MG63 (cell line): ENCODE results near the gene TMEM95. TPM values are rescaled to one million over a fixed set of nuclear protein-coding genes. Genes with fewer than 3 reads are reported as not detected.
A peak's percentile ranks its signal among the peaks of the same experiment; 100 is the strongest.
"Not testable (repeated sequence)": the region's sequence is repeated elsewhere in the genome, so short reads cannot be mapped to it uniquely, and the experiment has no call there.

Source experiments
- DNase-seq: peaks from one replicate; pipeline ENCODE4 v3.0.0-alpha.2; 2020
- H3K27me3 ChIP-seq: fragments of 250-450 bp; sonication (Bioruptor Pico); 2 replicates; pipeline ENCODE4 v1.5.1; 2020; ENCODE audit warnings: mild to moderate bottlenecking, moderate library complexity
- H3K36me3 ChIP-seq: fragments of 250-450 bp; sonication (Bioruptor Pico); 2 replicates; pipeline ENCODE4 v1.5.1; 2020; ENCODE audit warnings: mild to moderate bottlenecking, moderate library complexity
- H3K4me3 ChIP-seq: fragments of 250-450 bp; sonication (Bioruptor Pico); 2 replicates; pipeline ENCODE4 v1.5.1; 2020; ENCODE audit warnings: mild to moderate bottlenecking, moderate library complexity
- H3K9me3 ChIP-seq: fragments of 250-450 bp; sonication (Bioruptor Pico); 2 replicates; pipeline ENCODE4 v1.5.1; 2020; ENCODE audit warnings: mild to moderate bottlenecking, moderate library complexity
- total RNA-seq: library from RNA; depleted of rRNA; stranded (reverse); fragments of >200 nt; shearing (Covaris generic); gene quantifications from 2 replicates; pipeline ENCODE4 v1.2.3, GENCODE V29; 2014; ENCODE audit warnings: low replicate concordance

Gene TMEM95
- total RNA-seq, 1 experiment from 2014 or later = not detected

DNA sequence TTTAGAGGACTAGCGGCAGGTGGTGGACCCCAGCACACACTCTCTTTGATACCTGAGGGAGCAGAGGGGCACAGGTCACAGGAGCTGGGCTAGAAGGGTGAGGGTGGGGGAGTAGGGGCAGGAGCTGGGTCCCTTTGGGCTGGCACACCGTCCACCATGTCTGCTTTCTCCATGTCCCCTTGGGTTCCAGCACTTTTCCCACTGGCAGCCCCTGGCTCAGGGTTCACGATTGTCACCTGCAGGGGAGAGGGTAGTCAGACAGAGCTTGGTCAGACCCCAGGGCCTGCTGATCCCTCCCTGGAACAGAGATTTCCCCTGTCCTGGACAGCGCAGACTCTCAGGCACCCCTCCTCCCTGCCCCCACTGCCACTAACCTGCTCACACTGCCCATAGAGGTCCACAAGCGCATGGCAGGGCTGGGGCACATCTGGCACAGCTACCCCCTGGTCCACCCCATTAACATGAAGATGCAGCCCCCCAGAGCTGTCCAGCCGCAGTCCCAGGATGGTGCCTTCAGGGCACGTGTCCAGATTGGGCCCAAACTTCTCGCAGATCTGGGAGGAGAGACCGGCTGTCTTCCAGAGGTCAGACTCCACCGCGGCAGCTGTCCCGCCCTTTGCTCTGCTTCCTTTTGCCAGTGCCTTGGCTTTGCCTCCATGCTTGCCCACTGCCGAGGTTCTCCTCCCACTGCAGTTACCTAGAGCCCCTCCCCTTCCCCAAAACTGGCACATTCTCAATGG is 36.7 kb upstream of the TMEM95 start:
- Histone ChIP-seq H3K36me3 (peaks cover 6% of the 10 kb centered on the region), H3K9me3 (no peaks in the 10 kb centered on the region), H3K27me3 (no peaks in the 10 kb centered on the region), H3K4me3 (no peak overlapping the region)
- no peak for DNase-seq

DNA sequence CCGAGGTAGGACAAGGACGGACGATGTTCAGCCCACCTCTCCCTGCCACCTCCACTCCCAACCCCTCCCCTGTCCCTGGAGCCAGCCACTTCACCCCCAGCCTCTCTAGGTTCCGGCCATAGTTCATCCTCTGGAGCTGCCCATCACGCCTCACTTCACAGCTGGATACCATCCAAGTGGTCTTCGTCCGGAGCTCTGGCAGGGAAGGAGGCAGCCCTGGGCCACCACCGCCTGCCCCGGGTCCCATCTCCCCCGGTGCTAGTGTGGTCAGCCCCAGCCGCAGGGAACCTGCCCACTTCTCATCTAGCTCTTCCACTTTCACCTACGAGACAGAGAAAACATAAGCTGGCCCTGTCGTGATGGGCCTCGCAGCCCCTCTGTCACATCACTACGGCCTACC is 33.5 kb upstream of the TMEM95 start:
- H3K27me3 ChIP-seq = no peaks in the 10 kb centered on the region
- peaks cover 2% of the 10 kb centered on the region for H3K36me3 ChIP-seq
- H3K4me3 ChIP-seq = no peak overlapping the region
- no peak for DNase-seq
- H3K9me3 ChIP-seq = no peaks in the 10 kb centered on the region

DNA sequence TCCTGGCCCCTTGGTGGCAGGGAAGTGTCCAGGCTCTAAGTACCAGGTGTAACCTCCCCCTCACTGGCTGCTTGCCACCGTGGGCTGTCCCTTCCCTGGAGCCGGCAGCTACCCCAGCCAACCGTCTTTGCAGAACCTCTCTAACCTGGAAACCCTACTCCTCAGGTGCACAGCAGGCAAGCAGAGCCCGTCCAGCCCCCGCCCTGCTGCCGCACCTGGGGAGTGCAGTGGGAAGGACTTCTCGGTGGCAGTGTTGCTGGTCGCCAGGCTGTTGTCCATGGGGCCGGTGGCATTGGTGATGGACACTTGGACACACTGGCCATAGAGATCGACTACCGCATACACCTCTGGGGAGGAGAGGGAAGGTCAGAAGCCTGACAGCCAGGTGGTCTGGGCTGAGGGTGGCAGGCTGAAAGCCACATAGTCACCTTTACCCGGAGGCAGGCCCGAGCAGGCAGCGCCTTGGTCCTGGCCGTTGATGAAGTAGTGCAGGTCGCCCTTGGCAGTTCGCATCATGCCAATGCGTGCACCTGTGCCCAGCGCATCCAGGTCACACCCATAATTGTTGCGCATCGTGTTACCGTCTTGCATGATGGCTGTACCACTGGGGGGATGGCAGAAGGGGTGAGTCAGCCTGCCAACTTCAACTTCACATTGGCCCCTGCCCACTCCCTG is 32.3 kb upstream of the TMEM95 start:
- H3K4me3 ChIP-seq = no peak overlapping the region
- no peaks in the 10 kb centered on the region for H3K9me3 ChIP-seq
- DNase-seq = no peak
- peaks cover 2% of the 10 kb centered on the region for H3K36me3 ChIP-seq
- H3K27me3 ChIP-seq = no peaks in the 10 kb centered on the region

DNA sequence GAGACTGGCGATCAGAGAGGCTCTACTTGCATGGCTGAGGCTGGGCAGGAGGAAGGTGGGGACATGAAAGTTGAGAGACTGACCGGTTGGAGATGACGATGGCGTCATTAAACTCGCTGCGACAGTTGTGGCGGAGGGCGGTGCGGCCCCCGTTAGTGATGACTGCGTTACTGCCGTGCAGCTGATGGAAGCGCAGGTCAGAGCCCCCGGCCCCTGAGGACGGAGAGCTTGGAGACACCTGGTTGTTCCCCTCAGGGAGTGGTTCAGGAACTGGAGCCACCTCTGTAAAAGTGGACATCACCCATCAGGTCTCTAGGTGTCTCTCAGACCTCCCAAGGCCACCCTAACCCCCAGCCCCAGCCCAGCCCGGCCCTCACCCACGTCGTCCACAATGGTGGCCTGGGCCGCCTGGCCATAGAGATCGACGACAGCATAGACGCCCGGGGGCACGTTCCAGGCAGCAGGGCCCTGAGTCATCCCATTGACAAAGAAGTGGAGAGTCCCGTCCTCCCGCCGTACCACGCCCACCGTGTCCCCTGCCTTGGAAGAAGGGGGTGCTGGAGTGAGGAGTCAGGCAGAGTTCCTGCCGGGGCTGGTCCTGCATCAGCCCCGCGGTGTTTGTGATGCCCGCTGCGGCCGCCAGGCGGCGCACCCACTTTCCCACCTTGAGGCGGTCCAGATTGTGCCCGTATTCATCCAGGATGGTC is 31.1 kb upstream of the TMEM95 start:
- Histone ChIP-seq H3K27me3 (no peaks in the 10 kb centered on the region), H3K36me3 (peaks cover 2% of the 10 kb centered on the region), H3K9me3 (no peaks in the 10 kb centered on the region), H3K4me3 (no peak overlapping the region)
- no peak for DNase-seq

DNA sequence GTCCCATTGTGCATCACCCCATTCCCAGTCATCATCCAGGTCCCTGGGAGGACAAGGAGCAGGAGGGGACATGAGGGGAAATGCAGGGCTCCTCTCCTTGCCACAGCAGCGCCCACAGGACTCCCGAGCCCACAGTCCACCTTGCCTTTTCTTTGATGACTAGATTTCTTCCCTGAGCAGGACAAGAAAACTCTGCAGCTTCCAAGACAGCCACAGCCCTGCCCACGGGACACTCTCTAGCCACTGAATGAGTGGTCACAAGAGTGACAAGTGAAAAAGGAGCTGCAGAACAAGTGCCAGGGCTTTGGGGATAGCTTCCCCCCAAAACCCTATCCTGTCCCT is 30.5 kb upstream of the TMEM95 start:
- Histone ChIP-seq H3K36me3 (peaks cover 2% of the 10 kb centered on the region; the same call in 1 of the 2 replicates), H3K9me3 (no peaks in the 10 kb centered on the region), H3K4me3 (no peak overlapping the region), H3K27me3 (no peaks in the 10 kb centered on the region)
- no peak for DNase-seq

DNA sequence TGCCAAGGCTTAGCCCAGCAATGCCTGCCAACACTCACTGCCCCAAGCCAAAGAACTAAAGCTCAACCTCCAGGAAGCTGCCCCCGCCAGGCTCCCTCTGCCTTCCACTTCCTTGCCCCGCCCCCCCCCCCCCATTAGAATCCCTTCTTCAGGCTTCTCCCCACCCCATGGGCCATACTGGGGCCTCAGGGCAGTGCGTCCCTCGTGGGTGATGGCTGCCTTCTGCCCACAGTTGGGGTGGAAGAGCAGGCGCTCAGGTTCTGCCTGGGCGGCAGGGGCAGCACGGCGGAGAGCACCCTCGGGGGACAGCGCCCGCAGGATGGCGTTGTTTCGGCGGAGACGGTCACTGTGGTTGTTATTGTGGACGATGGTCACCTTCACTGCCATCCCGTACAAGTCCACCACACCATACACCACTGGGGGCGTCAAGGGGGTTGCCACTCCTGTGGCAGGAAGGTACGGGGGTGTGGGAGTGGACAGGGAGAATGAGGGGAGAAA is 29.9 kb upstream of the TMEM95 start:
- no peak for DNase-seq
- Histone ChIP-seq H3K27me3 (no peaks in the 10 kb centered on the region), H3K4me3 (no peak overlapping the region), H3K9me3 (no peaks in the 10 kb centered on the region), H3K36me3 (peaks cover 2% of the 10 kb centered on the region; the same call in 1 of the 2 replicates)

DNA sequence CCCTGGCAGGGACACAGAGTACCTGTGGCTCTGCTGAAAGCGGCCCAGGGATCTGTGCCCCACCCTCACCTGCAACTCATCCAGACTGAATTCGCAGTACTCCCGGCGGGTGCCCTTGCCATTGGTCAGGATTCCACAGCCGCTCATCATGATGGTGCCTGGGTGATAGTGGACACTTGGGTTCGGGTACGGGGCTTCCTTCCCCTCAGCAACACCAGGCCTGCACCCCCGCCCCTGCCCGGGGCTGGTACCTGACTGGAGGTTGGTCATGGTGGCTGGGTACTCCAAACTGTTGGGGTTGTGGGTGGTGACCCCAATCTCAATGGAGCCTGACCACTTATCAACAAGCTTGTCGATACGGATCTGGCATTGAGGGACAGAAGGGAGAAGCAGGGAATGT is 28.8 kb upstream of the TMEM95 start:
- Histone ChIP-seq H3K36me3 (peaks cover 2% of the 10 kb centered on the region; the same call in 1 of the 2 replicates), H3K4me3 (no peak overlapping the region), H3K27me3 (no peaks in the 10 kb centered on the region), H3K9me3 (no peaks in the 10 kb centered on the region)
- no peak for DNase-seq

DNA sequence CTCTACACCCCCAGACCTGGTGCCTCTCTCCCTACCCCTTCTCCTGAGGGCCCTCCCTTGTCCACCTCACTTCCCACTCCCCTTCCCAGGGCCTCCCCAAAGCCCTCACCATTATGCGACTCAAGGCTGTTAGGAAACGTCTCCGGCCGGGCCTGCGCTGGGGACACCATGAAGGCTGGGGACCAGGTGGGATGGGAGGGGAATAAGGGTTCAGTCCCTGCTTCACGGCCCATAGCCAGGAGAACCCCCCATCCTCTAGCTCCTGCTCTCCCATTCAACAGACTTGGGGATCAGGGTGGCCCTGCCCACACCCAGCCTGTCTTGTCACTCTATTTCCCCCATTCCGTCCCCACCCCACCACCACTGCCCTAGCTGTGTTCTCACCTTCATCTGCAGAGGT is 27.9 kb upstream of the TMEM95 start:
- H3K36me3 ChIP-seq = no peaks in the 10 kb centered on the region
- H3K4me3 ChIP-seq = no peak overlapping the region
- no peak for DNase-seq
- no peaks in the 10 kb centered on the region for H3K9me3 ChIP-seq
- H3K27me3 ChIP-seq = no peaks in the 10 kb centered on the region

DNA sequence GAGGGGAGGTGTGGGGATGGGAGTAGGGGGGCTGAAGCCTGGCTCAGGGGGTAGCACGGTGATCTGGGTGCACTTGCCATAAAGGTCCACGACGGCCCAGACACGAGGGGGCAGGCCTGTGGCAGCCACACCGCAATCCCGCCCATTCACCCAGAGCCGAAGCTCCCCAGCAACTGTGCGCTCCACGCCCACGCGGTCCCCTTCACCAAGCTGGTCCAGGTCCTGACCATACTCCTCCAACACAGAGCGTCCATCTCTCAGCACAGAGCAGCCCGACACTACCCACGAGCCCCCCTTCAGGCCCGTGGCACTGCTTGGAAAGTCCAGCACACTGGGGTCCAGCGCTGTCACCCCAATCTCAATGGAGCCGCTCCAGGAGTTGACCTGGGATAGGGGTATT is 27.5 kb upstream of the TMEM95 start:
- H3K36me3 ChIP-seq = no peaks in the 10 kb centered on the region
- no peak overlapping the region for H3K4me3 ChIP-seq
- no peak for DNase-seq
- H3K27me3 ChIP-seq = no peaks in the 10 kb centered on the region
- no peaks in the 10 kb centered on the region for H3K9me3 ChIP-seq

DNA sequence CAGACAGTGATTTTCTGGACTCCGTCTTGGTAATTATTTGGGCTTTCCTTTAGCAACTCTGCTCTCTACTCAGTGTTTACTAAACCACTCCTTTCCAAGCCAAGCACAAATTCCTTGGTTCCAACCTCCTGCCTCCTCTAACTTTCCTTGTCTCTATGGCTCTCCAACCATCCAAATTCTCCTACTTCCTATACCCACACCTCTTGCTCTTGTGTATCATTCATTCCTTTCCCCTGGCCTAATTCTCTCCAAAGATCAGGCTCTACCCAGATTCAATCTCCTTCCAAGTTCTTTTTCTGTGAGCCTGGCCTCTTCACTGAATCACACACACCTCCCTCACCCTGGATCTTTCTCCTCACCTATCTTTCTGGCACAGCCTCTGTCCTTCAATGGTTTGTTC is 26.9 kb upstream of the TMEM95 start:
- Histone ChIP-seq H3K4me3 (peak overlapping the region; percentile 76), H3K27me3 (no peaks in the 10 kb centered on the region), H3K36me3 (no peaks in the 10 kb centered on the region), H3K9me3 (no peaks in the 10 kb centered on the region)
- DNase-seq = no peak

DNA sequence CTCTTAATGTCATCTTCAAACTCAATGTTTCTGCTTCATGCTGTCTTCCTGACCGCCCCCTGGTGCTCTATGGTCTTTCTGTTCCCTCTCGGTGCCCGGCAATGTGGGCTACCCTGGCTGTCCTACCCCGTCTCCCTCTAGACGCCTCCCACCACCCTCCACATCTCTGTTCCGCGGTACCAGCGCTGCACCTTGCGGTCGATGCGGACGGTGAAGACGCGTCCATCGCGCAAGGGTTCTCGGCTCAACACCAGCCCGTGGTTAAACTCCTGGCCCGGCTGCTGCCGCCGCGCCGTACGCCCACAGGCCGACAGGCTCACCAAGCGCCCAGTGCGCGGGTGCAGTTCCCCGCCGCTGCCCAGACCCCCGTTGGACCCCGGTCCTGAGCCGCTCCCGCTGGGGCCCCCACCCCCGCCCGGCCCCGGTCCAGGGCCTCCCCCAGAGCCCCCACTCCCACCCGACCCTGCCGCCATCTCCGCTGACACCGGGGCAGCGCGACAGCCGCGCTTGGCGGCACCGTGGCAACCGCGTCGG is 26.0 kb upstream of the TMEM95 start, which contains the start of gene NEURL4:
TSS of gene NEURL4 (minus strand) at position 496 of the 534 bp plus-strand sequence. CDS start at position 473, 23 bp downstream.
- Histone ChIP-seq H3K36me3 (no peaks in the 10 kb centered on the region), H3K27me3 (no peaks in the 10 kb centered on the region), H3K4me3 (peak within 1 kb of the TSS; percentile 76), H3K9me3 (no peaks in the 10 kb centered on the region)
- no peak for DNase-seq

DNA sequence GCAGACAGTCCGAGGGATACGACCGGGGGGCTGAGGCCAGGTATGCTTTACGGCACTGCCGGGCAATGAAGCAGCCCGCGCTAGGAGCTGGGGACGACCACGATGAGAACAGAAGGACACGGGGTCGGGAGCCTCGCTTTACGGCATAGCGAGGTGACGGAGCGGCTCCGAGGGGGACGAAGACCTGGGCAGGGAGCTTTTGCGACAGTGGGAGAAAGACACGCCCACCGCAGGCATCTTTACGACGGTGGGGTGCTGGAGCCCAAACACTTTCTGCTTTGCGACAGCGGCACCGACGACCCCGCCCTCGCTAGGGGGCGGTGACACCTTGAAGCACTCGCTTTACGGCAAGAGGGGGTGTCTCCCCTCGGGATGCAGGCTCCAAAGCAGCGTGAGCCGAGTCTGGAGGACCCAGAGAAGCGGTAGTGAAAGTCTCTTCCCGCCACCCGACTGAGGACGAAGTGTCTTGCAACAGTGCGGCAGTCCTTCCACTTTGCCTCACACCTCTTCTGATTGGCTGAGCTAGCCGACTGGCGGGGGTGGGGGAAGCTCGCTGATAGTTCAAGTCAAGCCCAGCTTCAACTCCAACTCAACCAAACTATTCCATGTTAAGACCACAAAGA is 25.5 kb upstream of the TMEM95 start:
- Histone ChIP-seq H3K9me3 (no peaks in the 10 kb centered on the region), H3K36me3 (no peaks in the 10 kb centered on the region), H3K4me3 (peak overlapping the region; percentile 76), H3K27me3 (no peaks in the 10 kb centered on the region)
- DNase-seq = peak; percentile 96

DNA sequence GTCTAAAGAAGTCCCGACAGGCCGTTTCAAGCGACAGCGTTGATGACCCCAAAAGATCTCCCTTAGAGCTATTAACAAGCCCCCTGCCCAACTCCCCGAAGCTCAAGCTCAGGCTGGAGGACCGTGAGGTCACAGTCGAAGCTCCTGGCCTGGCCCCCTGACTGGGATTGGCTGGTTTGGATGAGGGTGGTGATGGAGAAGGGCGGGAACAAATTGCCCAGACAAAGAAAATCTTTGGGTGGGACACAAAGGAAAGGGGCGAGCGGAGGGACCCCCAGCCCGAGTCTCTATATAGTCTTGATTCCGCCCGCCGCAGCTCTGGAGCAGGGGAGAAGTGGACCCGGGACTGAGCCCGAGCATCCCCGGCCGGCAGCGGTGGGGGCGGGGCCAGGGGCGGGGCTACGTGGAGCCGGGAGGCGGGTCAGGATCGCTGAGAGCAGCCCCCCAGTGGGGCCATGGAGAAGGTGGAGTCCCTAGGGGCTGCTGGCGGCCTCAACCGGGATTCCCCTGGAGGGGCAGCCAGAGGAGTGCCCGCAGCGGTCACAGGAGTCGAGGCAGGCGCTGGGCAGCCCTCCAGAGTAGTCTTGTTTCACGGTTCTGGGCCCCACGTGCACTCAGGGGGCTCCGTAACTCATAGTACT is 24.8 kb upstream of the TMEM95 start:
- H3K4me3 ChIP-seq = peak overlapping the region; percentile 76
- no peaks in the 10 kb centered on the region for H3K36me3 ChIP-seq
- H3K9me3 ChIP-seq = no peaks in the 10 kb centered on the region
- no peaks in the 10 kb centered on the region for H3K27me3 ChIP-seq
- peak; percentile 78 for DNase-seq

DNA sequence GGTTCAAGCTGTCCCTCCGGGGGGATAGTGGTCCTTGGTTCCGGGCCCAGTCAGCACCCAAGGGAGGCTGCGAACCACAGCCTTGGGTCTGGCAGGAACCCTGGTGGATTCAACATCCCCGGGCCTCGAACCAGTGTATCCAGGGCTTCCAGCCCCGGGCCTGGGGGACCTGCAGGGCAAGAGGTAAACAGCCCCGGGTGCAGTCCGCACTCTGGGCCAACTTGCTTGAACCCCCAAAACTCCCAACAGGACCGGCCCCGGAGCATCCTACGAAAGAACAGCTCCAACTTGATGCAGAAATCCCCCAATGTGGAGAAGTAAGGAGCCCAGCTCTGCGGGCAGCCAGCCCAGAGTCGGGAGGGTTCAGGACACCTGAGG is 24.3 kb upstream of the TMEM95 start:
- Histone ChIP-seq H3K4me3 (peak overlapping the region; percentile 76), H3K9me3 (no peaks in the 10 kb centered on the region), H3K36me3 (no peaks in the 10 kb centered on the region), H3K27me3 (no peaks in the 10 kb centered on the region)
- no peak for DNase-seq

DNA sequence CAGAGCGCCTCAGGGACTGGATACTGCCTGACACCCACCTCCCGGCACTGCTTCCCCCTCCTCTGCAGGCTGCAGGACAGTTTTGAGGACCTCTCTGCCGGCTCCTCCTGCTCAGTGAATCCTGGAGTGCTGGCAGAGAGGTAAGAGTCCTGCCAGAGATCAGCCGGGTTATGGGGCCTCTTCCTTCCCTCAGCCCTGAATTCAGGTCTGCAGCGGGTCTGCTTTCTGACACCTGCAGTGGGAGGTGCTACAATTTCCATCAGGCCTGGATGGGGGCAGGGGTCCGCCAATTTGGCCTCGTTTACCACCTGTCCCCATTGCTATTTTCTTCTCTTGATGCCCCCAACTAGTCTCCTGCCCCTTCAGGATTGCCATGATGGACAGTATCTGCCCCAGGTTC is 22.8 kb upstream of the TMEM95 start:
- H3K36me3 ChIP-seq = no peaks in the 10 kb centered on the region
- DNase-seq = no peak
- no peaks in the 10 kb centered on the region for H3K9me3 ChIP-seq
- no peaks in the 10 kb centered on the region for H3K27me3 ChIP-seq
- H3K4me3 ChIP-seq = no peak overlapping the region

DNA sequence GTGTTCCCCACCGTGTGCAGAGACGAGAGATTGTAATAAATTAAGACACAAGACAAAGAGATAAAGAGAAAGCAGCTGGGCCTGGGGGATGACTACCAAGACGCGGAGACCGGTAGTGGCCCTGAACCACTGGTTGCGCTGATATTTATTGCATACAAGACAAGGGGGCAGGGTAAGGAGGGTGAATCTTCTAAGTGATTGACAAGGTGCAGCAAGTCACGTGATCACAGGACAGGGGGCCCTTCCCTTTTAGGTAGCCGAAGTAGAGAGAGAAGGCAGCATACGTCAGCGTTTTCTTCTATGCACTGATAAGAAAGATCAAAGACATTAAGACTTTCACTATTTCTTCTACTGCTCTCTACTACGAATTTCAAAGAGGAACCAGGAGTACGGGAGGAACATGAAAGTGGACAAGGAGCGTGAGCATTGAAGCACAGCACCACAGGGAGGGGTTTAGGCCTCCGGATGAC is 22.3 kb upstream of the TMEM95 start:
- not testable (repeated sequence) for H3K4me3 ChIP-seq, H3K27me3 ChIP-seq, DNase-seq, H3K9me3 ChIP-seq, H3K36me3 ChIP-seq
